ENCODE data around the gene CSPG4. TPM values are rescaled to one million over a fixed set of nuclear protein-coding genes. Genes with fewer than 3 reads are reported as not detected.
"Not testable (repeated sequence)": the region's sequence is repeated elsewhere in the genome, so short reads cannot be mapped to it uniquely, and the experiment has no call there.

CSPG4 gene
- total and polyA plus RNA-seq, 12 donors, result 7.4 to 19.8 (median 12.1) TPM

DNA sequence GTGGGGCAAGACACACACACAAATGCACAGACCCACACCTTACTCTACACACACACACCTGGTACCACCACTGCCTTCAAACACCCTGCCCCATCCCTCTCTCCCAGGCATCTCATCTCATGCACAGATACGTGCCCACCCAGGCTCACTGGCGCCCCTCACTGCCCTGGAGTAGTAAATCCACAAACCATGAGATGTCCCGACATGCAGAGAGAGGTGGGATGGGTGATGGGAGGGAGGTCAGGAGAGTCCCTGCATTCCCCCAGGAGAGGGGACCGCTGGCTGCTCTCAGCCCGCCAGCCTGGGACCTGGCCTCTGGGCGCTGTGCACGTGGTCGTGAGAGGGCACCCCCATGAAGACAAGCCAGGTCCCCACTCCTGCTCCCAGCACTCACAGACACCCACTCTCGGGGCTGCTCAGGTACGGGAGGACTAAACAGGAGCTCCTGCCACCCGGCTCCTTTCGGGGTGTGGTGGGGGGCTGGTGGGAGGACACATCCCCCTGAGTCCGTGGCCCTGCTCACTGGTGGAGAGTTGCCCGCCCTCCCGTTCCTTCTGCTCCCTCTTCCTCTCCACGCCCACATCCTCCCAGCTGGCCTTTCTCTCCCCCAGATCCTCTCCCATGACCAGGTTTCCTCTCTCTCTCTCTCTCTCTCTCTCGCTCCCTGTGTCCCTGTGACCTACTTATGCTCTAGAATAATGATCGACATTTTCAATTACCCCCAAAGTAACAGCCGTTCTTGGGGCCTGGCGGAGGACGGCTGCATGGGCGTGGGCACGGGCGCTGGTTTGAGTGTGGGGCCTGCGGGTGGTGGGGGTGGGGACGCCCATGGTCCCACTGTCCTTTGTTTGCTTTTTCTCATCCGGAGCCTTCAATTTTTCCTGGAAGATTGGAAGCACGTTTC lies 18.9 kb upstream of the CSPG4 start:
- intact Hi-C loops (cut with DNase I), result loop anchor here in 8 of 10 donors (2.0 to 10.0 kb wide), 5 partner anchors 39 to 71 kb away; no protein-coding TSS in a partner anchor
- H3K27ac ChIP-seq, result peak overlapping the region in 5 of 10 donors; percentile 31 to 55 (median 40)
- WGBS, 2 donors, result 30 to 36% methylated on average over 28 of the region's 28 CpGs
- H3K36me3 ChIP-seq, result no peaks in the 10 kb centered on the region
- peak overlapping the region in 5 of 10 donors; percentile 10 to 35 (median 12) for H3K4me3 ChIP-seq
- DNase-seq, result peak in 1 of 2 donors; percentile 72
- TF ChIP-seq, protein P1, sequence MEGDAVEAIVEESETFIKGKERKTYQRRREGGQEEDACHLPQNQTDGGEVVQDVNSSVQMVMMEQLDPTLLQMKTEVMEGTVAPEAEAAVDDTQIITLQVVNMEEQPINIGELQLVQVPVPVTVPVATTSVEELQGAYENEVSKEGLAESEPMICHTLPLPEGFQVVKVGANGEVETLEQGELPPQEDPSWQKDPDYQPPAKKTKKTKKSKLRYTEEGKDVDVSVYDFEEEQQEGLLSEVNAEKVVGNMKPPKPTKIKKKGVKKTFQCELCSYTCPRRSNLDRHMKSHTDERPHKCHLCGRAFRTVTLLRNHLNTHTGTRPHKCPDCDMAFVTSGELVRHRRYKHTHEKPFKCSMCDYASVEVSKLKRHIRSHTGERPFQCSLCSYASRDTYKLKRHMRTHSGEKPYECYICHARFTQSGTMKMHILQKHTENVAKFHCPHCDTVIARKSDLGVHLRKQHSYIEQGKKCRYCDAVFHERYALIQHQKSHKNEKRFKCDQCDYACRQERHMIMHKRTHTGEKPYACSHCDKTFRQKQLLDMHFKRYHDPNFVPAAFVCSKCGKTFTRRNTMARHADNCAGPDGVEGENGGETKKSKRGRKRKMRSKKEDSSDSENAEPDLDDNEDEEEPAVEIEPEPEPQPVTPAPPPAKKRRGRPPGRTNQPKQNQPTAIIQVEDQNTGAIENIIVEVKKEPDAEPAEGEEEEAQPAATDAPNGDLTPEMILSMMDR (IDR thresholded peaks at IDR 0.05), result no peak
- peaks cover 8 to 32% (median 19%) of the 10 kb centered on the region in 9 donors for H3K4me1 ChIP-seq
- peak in 7 of 8 donors; percentile 50 to 85 (median 67) for ATAC-seq
- peaks cover 0 to 6% (median 0%) of the 10 kb centered on the region in 7 donors for H3K27me3 ChIP-seq
- H3K9me3 ChIP-seq, result no peaks in the 10 kb centered on the region

DNA sequence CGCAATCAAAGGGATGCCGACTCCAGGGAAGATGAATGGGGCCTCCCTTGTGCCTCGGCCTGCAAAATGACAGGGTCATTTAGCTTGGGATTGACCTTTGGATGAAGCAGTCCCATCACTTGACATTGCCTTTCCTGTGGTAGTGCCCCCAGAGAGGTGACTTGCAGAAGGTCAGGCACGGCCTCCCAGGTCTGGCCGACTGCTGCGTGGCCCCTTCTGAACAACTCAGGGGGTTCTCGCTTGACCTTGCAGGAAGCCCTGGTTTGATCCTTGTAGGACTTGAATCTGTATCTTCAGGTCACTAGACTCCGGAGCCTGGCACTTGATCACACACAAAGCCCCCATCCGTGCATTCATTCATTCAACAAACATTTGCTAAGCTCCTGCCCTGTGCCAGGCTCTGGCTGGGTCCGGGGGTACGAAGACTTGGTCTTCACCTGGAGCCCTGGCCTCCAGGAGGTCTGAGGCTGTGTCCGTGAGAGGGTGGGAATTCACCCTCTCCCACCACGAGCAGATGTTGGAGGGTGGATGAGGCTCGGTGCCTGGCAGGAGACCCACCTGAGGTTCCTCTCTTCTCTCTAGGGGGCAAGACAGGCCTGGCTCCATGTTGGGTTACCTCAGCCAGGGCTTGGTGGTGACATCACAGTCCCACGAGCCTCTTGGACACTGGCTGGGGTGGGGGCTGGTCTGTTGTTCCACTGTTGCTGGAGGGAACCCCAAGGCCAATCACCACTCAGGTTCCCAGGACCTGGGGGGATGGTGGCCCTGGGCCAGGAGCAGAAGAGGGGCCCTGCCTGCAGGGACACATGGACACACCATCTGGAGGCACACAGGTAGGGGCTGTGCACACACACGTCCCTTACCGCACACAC lies 18.0 kb upstream of the CSPG4 start:
- 90 to 95% methylated on average over 17 of the region's 17 CpGs for WGBS, 2 donors
- peak in 1 of 8 donors; percentile 2 for ATAC-seq
- intact Hi-C loops (cut with DNase I), result loop anchor here in 7 of 10 donors (5.0 to 10.0 kb wide), 4 partner anchors 38 to 72 kb away; no protein-coding TSS in a partner anchor
- H3K4me1 ChIP-seq, result peaks cover 8 to 28% (median 20%) of the 10 kb centered on the region in 9 donors
- not testable (repeated sequence) for DNase-seq, H3K4me3 ChIP-seq, H3K27me3 ChIP-seq, H3K27ac ChIP-seq, H3K9me3 ChIP-seq, H3K36me3 ChIP-seq

DNA sequence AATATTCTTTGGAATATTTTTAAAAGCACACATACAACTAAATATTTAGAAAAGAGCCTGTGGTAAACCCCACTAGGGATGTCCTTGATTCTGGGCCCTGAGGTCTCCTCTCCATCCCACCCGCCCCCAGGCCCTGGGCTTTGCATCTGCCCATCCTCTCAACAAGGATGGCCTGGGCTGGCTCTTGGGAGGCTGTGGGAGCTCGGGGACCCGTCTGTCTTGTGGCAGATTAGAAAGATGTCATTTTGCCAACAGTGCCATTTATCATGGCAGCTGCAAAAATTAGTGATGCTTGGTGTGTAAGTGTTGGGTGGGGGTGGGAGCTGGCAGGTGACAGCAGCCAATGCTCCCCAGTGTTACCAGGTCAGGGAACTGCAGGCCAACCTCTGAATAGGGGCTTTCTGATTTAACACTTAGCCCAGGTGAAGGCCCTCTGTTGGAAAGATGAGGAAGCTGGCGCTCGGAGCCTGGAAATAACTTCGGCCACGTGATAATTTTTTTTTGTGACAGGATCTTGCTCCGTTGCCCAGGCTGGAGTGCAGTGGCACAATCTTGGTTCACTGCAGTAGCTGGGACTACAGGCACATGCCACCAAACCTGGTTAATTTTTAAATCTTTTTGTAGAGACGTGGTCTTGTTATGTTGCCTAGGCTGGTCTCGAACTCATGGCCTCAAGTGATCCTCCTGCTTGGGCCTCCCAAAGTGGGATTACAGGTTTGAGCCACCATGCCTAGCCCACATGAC lies 16.9 kb upstream of the CSPG4 start:
- Histone ChIP-seq H3K27me3 (peaks cover 0 to 6% (median 0%) of the 10 kb centered on the region in 7 donors), H3K4me1 (peaks cover 8 to 32% (median 20%) of the 10 kb centered on the region in 9 donors), H3K27ac (no peak overlapping the region), H3K9me3 (no peaks in the 10 kb centered on the region), H3K36me3 (no peaks in the 10 kb centered on the region), H3K4me3 (no peak overlapping the region)
- DNase-seq, result no peak
- 83 to 90% methylated on average over 10 of the region's 10 CpGs for WGBS, 2 donors
- no peak for ATAC-seq
- intact Hi-C loops (cut with DNase I), result loop anchor here in 8 of 10 donors (2.0 to 10.0 kb wide), 6 partner anchors 37 to 73 kb away; no protein-coding TSS in a partner anchor
- TF ChIP-seq, protein P1 (IDR thresholded peaks at IDR 0.05), result no peak

Data from heart right ventricle (tissue), 16 donors.